ENCODE measurements around the gene SVEP1.
"Not testable (repeated sequence)": the region's sequence is repeated elsewhere in the genome, so short reads cannot be mapped to it uniquely, and the experiment has no call there.

SVEP1 gene

GRCh38 chr9:110429453-110429852 lies 150.1 kb downstream of the SVEP1 start:
- H3K9me3 Mint-ChIP-seq: no peaks in the 10 kb centered on the region
- DNase-seq (no peak), ATAC-seq (replicated peaks) (no peak)
- H3K4me3 Mint-ChIP-seq: no peak overlapping the region
- peaks cover 6 to 10% of the 10 kb centered on the region in 2 donors for H3K27me3 Mint-ChIP-seq
- peaks cover 0 to 3% of the 10 kb centered on the region in 2 donors for H3K4me1 Mint-ChIP-seq
- no peak overlapping the region for H3K27ac Mint-ChIP-seq
- H3K36me3 Mint-ChIP-seq: no peaks in the 10 kb centered on the region

GRCh38 chr9:110427497-110428104 lies 151.9 kb downstream of the SVEP1 start:
- Mint-ChIP-seq H3K4me3 (no peak overlapping the region), H3K36me3 (no peaks in the 10 kb centered on the region), H3K9me3 (no peaks in the 10 kb centered on the region), H3K27me3 (peaks cover 0 to 3% of the 10 kb centered on the region in 2 donors), H3K27ac (no peak overlapping the region), H3K4me1 (peaks cover 0 to 3% of the 10 kb centered on the region in 2 donors)
- ATAC-seq (replicated peaks) (peak; percentile 44 to 67), DNase-seq (peak; percentile 3)

GRCh38 chr9:110426052-110426709 lies 153.4 kb downstream of the SVEP1 start:
- no peak overlapping the region for H3K4me3 Mint-ChIP-seq
- ATAC-seq (replicated peaks): no peak
- DNase-seq: no peak
- H3K36me3 Mint-ChIP-seq: no peaks in the 10 kb centered on the region
- no peaks in the 10 kb centered on the region for H3K9me3 Mint-ChIP-seq
- peaks cover 0 to 3% of the 10 kb centered on the region in 2 donors for H3K4me1 Mint-ChIP-seq
- H3K27ac Mint-ChIP-seq: no peak overlapping the region
- H3K27me3 Mint-ChIP-seq: peaks cover 0 to 3% of the 10 kb centered on the region in 2 donors

- Mint-ChIP-seq H3K27me3 (peaks cover 0 to 12% of the 10 kb centered on the region in 2 donors), H3K4me3 (no peak overlapping the region), H3K27ac (peak overlapping the region; percentile 25), H3K4me1 (no peaks in the 10 kb centered on the region), H3K9me3 (peaks cover 4 to 15% of the 10 kb centered on the region in 2 donors), H3K36me3 (peaks cover 0 to 3% of the 10 kb centered on the region in 2 donors)
- no peak for ATAC-seq (replicated peaks)
- DNase-seq: no peak
Observed at GRCh38 chr9:110414471-110414870, 165.1 kb downstream of the SVEP1 start.

- H3K27me3 Mint-ChIP-seq: peaks cover 12% of the 10 kb centered on the region in 2 donors
- peaks cover 2 to 11% of the 10 kb centered on the region in 2 donors for H3K9me3 Mint-ChIP-seq
- ATAC-seq (replicated peaks) (no peak), DNase-seq (no peak)
- no peaks in the 10 kb centered on the region for H3K36me3 Mint-ChIP-seq
- no peaks in the 10 kb centered on the region for H3K4me1 Mint-ChIP-seq
- H3K27ac Mint-ChIP-seq: no peak overlapping the region
- H3K4me3 Mint-ChIP-seq: no peak overlapping the region
Observed at GRCh38 chr9:110410961-110411360, 168.6 kb downstream of the SVEP1 start.

DNA sequence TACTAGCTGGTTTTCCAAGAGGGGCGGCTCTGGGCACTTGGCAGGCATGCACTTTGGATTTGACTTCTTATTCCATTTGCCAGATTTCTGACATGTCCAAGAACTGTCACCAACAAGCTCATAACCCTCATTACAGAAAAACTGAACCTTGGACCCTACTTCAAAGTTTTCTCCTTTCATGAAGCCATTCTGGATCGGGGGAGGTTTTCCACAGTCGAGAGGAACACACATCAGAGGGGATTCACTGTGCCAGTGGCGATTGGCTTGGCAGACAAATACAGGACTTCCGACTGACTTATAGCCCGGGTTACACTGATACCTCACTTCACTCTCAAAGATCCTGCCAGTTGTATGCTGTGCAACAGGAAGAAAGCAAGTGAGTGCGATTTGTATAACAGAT lies 170.9 kb downstream of the SVEP1 start:
- ATAC-seq (replicated peaks) (no peak), DNase-seq (no peak)
- no peak overlapping the region for H3K4me3 Mint-ChIP-seq
- H3K4me1 Mint-ChIP-seq: no peaks in the 10 kb centered on the region
- H3K27me3 Mint-ChIP-seq: peaks cover 4 to 19% of the 10 kb centered on the region in 2 donors
- H3K9me3 Mint-ChIP-seq: peaks cover 0 to 3% of the 10 kb centered on the region in 2 donors
- no peaks in the 10 kb centered on the region for H3K36me3 Mint-ChIP-seq
- H3K27ac Mint-ChIP-seq: no peak overlapping the region

DNA sequence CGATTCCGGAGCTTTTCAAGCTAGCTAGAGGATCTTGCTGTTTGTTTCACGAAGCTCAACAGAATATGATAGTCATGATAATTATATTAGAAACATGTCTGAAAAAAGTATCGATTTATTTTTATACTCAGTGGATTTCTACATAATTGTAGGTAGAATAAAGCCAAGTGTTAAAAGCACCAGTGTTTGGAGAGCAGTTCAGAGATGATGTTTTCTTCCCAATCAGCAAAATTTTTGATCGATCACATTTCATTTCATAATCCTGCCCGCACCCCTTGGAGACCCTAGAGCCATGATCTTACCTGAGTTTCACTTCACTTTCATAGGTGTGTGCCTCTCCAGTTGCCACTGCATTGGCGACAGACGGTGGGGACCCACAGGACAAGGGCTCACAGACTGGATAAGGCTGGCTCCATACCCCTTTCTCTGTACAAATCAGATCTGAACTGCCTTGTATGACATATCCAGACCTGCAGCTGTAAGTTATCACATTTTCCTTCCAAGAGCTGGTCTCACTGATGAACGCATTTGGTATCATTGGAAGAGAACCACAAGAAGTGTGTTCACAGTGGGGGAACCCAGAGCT lies 173.6 kb downstream of the SVEP1 start:
- Mint-ChIP-seq H3K27ac (no peak overlapping the region), H3K9me3 (peaks cover 0 to 3% of the 10 kb centered on the region in 2 donors), H3K27me3 (peaks cover 4 to 24% of the 10 kb centered on the region in 2 donors), H3K36me3 (no peaks in the 10 kb centered on the region), H3K4me1 (no peaks in the 10 kb centered on the region), H3K4me3 (no peak overlapping the region)
- DNase-seq (no peak), ATAC-seq (replicated peaks) (no peak)

DNA sequence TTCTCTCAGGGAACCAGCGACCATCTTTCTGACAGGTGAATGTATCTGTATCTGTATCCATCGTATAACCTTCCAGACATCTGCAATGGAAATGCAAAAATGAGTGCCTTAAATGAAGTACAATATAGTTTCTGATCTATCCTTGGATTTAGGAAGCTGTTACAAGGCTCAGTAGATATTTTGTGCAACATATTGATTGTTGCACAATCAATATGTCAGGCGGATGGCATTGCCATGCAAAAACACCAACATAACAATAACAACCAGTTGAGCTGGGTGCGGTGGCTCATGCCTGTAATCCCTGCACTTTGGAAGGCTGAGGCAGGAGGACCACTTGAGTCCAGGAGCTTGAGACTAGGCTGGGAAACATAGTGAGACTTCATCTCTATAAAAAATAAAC lies 175.1 kb downstream of the SVEP1 start:
- H3K9me3 Mint-ChIP-seq: peaks cover 0 to 3% of the 10 kb centered on the region in 2 donors
- H3K4me3 Mint-ChIP-seq: no peak overlapping the region
- H3K27ac Mint-ChIP-seq: no peak overlapping the region
- ATAC-seq (replicated peaks) (no peak), DNase-seq (no peak)
- H3K36me3 Mint-ChIP-seq: no peaks in the 10 kb centered on the region
- H3K27me3 Mint-ChIP-seq: peaks cover 4 to 24% of the 10 kb centered on the region in 2 donors
- no peaks in the 10 kb centered on the region for H3K4me1 Mint-ChIP-seq

- H3K4me3 Mint-ChIP-seq: no peak overlapping the region
- ATAC-seq (replicated peaks): no peak
- H3K4me1 Mint-ChIP-seq: no peaks in the 10 kb centered on the region
- H3K36me3 Mint-ChIP-seq: no peaks in the 10 kb centered on the region
- H3K27me3 Mint-ChIP-seq: peaks cover 3 to 12% of the 10 kb centered on the region in 2 donors
- DNase-seq: no peak
- H3K27ac Mint-ChIP-seq: no peak overlapping the region
- H3K9me3 Mint-ChIP-seq: peaks cover 0 to 2% of the 10 kb centered on the region in 2 donors
Observed at GRCh38 chr9:110399983-110400382, 179.6 kb downstream of the SVEP1 start.

- not testable (repeated sequence) for H3K27ac Mint-ChIP-seq; H3K4me1 Mint-ChIP-seq; H3K4me3 Mint-ChIP-seq; H3K36me3 Mint-ChIP-seq; H3K9me3 Mint-ChIP-seq; DNase-seq; ATAC-seq (replicated peaks)
- peaks cover 7 to 13% of the 10 kb centered on the region in 2 donors for H3K27me3 Mint-ChIP-seq
Observed at GRCh38 chr9:110398992-110399391, 180.5 kb downstream of the SVEP1 start.

GRCh38 chr9:110391826-110392485 lies 187.6 kb downstream of the SVEP1 start:
- no peak overlapping the region for H3K27ac Mint-ChIP-seq
- no peak overlapping the region for H3K4me3 Mint-ChIP-seq
- H3K4me1 Mint-ChIP-seq: no peaks in the 10 kb centered on the region
- no peaks in the 10 kb centered on the region for H3K36me3 Mint-ChIP-seq
- DNase-seq (no peak), ATAC-seq (replicated peaks) (no peak)
- H3K9me3 Mint-ChIP-seq: peaks cover 0 to 1% of the 10 kb centered on the region in 2 donors
- H3K27me3 Mint-ChIP-seq: peaks cover 8 to 15% of the 10 kb centered on the region in 2 donors

- Mint-ChIP-seq H3K27ac (no peak overlapping the region), H3K4me3 (no peak overlapping the region), H3K27me3 (peaks cover 7 to 8% of the 10 kb centered on the region in 2 donors), H3K4me1 (no peaks in the 10 kb centered on the region), H3K9me3 (no peaks in the 10 kb centered on the region), H3K36me3 (no peaks in the 10 kb centered on the region)
- no peak for DNase-seq
- ATAC-seq (replicated peaks): no peak
Observed at GRCh38 chr9:110389148-110389750, 190.3 kb downstream of the SVEP1 start.

DNA sequence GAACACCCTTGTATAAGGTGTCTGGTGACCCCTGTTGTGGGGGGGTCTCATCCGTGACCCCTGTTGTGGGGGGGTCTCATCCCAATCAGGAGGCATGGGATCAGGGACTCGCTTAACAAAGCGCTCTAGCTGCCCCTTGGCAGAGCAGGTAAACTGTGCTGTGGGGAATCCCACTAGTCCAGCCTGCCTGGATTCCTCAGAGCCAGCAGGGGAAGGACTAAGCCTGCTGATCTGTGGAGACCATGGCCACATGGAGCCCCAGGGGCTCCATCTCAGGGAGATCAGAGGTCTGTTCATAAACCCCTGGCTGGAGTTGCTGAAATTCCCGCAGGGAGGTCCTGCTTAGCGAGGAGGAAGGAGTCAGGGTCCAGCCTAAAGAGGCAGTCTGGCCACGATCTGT lies 196.1 kb downstream of the SVEP1 start:
- Mint-ChIP-seq H3K9me3 (no peaks in the 10 kb centered on the region), H3K36me3 (no peaks in the 10 kb centered on the region), H3K27ac (no peak overlapping the region), H3K4me3 (no peak overlapping the region), H3K27me3 (peaks cover 22 to 37% of the 10 kb centered on the region in 2 donors), H3K4me1 (no peaks in the 10 kb centered on the region)
- DNase-seq (no peak), ATAC-seq (replicated peaks) (no peak)

- H3K27me3 Mint-ChIP-seq: peaks cover 26 to 44% of the 10 kb centered on the region in 2 donors
- H3K36me3 Mint-ChIP-seq: no peaks in the 10 kb centered on the region
- ATAC-seq (replicated peaks): no peak
- DNase-seq: no peak
- no peaks in the 10 kb centered on the region for H3K9me3 Mint-ChIP-seq
- H3K4me3 Mint-ChIP-seq: no peak overlapping the region
- no peak overlapping the region for H3K27ac Mint-ChIP-seq
- no peaks in the 10 kb centered on the region for H3K4me1 Mint-ChIP-seq
Observed at GRCh38 chr9:110382731-110383130, 196.8 kb downstream of the SVEP1 start.

All from stimulated activated naive B cell treated with anti-CD40 and anti-IgM and Interleukin-4, amounts not matched to agents 10 μg/mL and 1 μg/mL and 100 μg/mL, for 72 hours (primary cell).